ENCODE results near the gene PEAK3. TPM values are rescaled to one million over a fixed set of nuclear protein-coding genes. Genes with fewer than 3 reads are reported as not detected.

Gene PEAK3
- total and polyA plus RNA-seq, 9 of the 15 experiments (the other 6 are each of a cell fraction or from before 2014, with no cell fraction given), result 0.07 to 0.40 TPM; not detected in 7

GRCh38 chr19:2273356-2274184 is 8.4 kb downstream of the PEAK3 start (continued):
- TF ChIP-seq ATF7 (IDR thresholded peaks at IDR 0.05), result peak; percentile 67; the same call in 1 of the 2 replicates
- TF ChIP-seq FUS (optimal IDR thresholded peaks at IDR 0.05; ENCODE audit: low read depth, low read length), result peak; percentile 92
- no peak; a peak in 1 of 4 replicates for TF ChIP-seq FOXA3 (CRISPR knock-in tag; conservative IDR thresholded peaks at IDR 0.05 in 1 of 2, IDR thresholded peaks at IDR 0.05 in 1 of 2)
- no peak for TF ChIP-seq ZNF764 (CRISPR knock-in tag; IDR thresholded peaks at IDR 0.05; ENCODE audit: low read depth)
- TF ChIP-seq MTA1 (IDR thresholded peaks at IDR 0.05; ENCODE audit: borderline replicate concordance), result no peak
- TF ChIP-seq ZNF445 (CRISPR knock-in tag; IDR thresholded peaks at IDR 0.05; ENCODE audit: low read depth), result no peak
- TF ChIP-seq NRF1 (conservative IDR thresholded peaks at IDR 0.05 in 1 of 2, IDR thresholded peaks at IDR 0.05 in 1 of 2), result peak; percentile 92 to 93
- peak; percentile 95 for TF ChIP-seq CAMTA2 (CRISPR knock-in tag; conservative IDR thresholded peaks at IDR 0.05)
- peak; percentile 87 for TF ChIP-seq ZNF780A (CRISPR knock-in tag; IDR thresholded peaks at IDR 0.05)
- no peak for TF ChIP-seq HNRNPLL (IDR thresholded peaks at IDR 0.05; ENCODE audit: low read depth, low read length, poor library complexity, severe bottlenecking)
- TF ChIP-seq ZBTB43 (CRISPR knock-in tag; IDR thresholded peaks at IDR 0.05), result no peak
- no peak for TF ChIP-seq ZNF668 (CRISPR knock-in tag; IDR thresholded peaks at IDR 0.05)
- peak; percentile 77 for TF ChIP-seq ESRRA (IDR thresholded peaks at IDR 0.05; ENCODE audit: borderline replicate concordance, low read depth)
- no peak for TF ChIP-seq SNIP1 (IDR thresholded peaks at IDR 0.05; ENCODE audit: low read depth)
- no peak for TF ChIP-seq ATF6 (CRISPR knock-in tag; IDR thresholded peaks at IDR 0.05)
- TF ChIP-seq ZMIZ1 (IDR thresholded peaks at IDR 0.05; ENCODE audit: low read depth in 2 of 2, low read length in 2 of 2), result peak in 1 of 2 experiments; percentile 70; a peak in 2 of 4 replicates
- no peak for TF ChIP-seq RAD51 (IDR thresholded peaks at IDR 0.05; ENCODE audit: borderline replicate concordance, low read depth)
- TF ChIP-seq NCOA1 (IDR thresholded peaks at IDR 0.05; ENCODE audit: low read depth), result peak; percentile 54; the same call in 1 of the 2 replicates
